T47D (cell line): ENCODE data around the gene APAF1.
A peak's percentile ranks its signal among the peaks of the same experiment; 100 is the strongest.
"Not testable (repeated sequence)": the region's sequence is repeated elsewhere in the genome, so short reads cannot be mapped to it uniquely, and the experiment has no call there.

Experiments
- DNase-seq, 2 experiments: peaks; one replicate each; pipeline versions ENCODE4 v3.0.0 to v3.0.0-alpha.2; 2011 to 2012; ENCODE audit warnings: low read depth in 1 of 2, low spot score in 1 of 2
- JUND ChIP-seq: IDR thresholded peaks from 2 replicates; pipeline ENCODE4 v1.6.1; 2012; ENCODE audit warnings: low read depth
- in situ Hi-C: cut with HindIII; loops from 2 replicates; pipeline ENCODE4 v1.10.0; 2016; ENCODE audit warnings: low sequenced_read_pairs, low pct_unique_long_range_greater_than_20kb

APAF1 gene

DNA sequence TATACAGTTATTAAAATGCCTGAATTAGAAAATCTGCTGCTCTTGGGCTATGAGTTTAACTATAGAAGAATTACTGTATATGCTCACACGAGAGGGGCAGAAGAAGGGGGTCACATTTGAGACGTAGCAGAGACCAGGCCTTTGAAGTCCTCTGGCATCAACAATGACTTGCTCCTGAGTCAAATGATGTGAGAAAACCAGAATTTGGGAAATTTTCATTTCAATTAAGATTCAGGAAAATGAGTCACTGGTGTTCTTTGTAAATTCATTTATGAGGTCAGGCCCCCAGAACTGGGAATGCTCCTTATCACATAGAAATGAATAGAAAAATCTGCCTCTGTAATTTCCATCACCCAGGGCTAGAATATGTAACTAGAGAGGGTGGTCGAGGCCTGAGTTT is 92.9 kb downstream of the APAF1 start:
- in situ Hi-C loops, result no loop called here

DNA sequence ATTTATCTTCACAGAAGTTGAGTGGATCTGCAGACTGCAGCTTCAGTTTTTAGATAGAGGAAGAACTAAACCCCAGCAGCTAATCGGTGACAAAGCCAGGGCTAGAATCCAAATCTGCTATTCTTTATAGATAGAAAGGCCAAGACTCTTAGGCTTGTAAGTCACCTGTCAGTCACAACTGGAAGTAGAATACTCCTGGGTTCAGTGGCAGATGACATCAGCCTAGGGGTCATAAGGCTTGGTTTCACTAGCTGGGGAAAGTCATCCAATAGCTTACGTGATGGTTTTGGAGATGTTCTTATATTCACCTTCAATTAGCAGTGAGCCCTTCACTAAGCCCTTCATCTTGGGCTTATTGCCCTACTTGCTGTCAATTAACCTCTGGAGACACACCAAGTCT is 93.4 kb downstream of the APAF1 start:
- in situ Hi-C loops, result no loop called here
- TF ChIP-seq JUND, result no peak

More for the DNA sequence above, 92.9 kb downstream of the APAF1 start:
- TF ChIP-seq JUND, result no peak
- DNase-seq, result no peak

DNA sequence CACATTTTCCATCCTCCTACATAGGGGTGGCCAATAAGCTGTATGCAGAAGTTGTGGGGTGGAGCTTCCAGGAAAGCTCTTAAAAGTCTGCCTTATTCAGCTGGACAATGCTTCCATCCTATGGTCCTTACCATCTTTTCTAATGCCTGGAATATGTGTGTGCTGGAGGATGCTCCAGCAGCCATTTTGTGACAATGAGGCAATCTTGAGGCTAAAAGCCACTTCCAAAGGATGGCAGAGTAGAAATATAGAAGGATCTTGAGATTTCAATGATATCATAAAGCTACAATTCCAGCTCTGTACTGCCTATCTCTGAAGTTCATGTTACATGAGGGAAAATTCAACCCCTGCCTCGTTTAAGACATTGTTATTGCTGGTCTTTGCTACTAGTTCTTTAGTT is 95.7 kb downstream of the APAF1 start:
- no peak for TF ChIP-seq JUND
- DNase-seq, result no peak
- in situ Hi-C loops, result no loop called here

More for the DNA sequence above, 93.4 kb downstream of the APAF1 start:
- DNase-seq, result no peak

DNA sequence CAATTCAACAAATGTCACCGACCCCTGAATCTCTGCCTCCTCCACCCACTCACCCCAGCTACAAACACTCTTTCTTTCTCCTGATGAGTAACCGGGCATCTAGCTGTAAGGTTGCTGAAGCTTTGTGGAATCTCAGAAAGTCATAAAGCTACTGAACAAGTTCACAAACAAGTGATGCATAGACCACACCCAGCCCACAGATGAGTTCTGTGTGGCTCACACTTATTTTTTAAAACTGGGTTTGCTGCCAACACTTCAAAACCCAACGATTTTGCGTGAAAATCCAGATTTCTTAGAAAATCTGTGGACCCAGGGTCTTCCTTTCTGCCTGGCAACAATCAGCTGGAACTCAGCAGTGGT is 96.1 kb downstream of the APAF1 start:
- TF ChIP-seq JUND, result no peak
- DNase-seq, result no peak
- in situ Hi-C loops, result no loop called here

DNA sequence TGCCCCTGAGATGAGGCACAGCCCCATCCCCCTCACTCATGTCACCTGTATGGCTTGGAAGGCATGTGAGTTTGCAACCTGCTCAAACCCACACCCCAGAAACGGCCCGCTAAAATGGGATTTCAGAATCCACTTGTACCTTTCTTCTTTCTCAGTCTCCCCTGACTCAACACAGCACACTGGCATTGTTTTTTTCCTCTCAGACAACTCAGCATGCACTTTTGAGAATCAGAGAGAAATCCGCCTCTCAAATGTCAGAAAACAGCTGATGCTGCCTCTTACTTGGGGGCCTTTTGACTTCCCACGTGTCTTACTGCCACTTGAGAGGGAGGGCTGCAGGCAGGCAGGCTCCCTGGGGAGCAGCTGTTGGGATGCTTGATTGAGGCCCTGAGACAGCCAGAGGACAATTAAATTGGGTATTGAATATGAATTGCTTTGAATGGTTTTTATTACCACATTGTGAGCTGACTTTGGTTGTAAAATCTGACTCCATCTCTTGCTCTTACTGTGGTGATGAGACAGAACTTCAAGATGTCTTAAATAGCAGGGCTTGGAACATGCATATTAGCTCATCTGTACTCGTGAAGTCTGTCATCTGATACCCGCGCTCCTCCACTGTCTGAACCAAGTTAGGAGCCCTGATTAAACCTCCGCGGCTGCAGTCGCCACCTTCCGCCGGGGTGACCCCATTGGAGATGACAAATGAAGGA is 96.6 kb downstream of the APAF1 start:
- no peak for DNase-seq
- TF ChIP-seq JUND, result no peak

DNA sequence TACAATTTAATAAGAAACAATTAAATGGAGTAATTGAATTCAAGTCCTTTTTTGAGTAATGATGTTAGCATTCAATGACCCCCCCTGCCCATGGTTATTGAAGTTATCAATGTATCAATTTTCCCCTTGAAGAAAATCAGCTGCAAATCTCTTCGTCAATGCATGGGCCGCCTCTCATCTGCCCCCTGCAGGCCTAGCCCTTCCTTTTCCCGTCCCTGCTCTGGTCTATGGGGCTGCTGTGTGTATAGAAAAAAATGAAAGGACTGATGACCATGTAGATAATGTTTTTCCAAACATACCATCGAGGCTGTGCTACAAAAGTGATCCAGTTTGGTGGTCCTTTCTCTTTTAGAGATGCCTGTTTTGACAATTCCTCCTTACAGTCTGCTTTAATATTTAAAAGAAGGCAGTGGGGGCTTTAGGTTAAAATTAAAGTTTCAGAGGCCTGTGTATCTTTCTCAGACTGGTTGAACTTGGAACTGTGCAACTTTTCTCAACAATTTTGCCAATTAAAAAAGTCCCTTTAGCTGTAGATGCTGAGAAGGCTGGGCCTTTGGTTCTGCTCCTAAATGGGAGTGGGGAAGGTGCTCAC is 98.4 kb downstream of the APAF1 start:
- DNase-seq, result peak in 1 of 2 experiments; percentile 42
- in situ Hi-C loops, result no loop called here
- no peak for TF ChIP-seq JUND

More for the DNA sequence above, 96.6 kb downstream of the APAF1 start:
- in situ Hi-C loops, result no loop called here

DNA sequence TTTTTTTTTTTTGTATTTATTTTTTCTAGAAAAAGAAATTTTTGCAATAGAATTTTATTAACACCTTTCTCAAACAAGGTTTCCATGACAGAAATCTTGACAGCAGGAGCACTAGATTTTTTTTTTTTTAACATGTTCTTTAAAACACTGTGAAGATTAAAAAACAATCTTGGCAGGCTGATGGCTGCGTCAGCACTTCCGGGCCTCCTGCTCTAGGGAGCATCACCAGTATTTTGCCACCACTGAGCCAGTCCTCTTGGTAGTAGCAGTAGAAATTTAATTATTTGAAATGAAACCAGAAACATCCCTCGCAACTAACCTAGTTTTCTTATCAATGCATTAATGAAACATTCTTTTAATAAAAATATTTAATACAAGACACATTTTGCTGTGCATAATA is 99.6 kb downstream of the APAF1 start:
- in situ Hi-C loops, result no loop called here
- no peak for DNase-seq
- TF ChIP-seq JUND, result no peak

DNA sequence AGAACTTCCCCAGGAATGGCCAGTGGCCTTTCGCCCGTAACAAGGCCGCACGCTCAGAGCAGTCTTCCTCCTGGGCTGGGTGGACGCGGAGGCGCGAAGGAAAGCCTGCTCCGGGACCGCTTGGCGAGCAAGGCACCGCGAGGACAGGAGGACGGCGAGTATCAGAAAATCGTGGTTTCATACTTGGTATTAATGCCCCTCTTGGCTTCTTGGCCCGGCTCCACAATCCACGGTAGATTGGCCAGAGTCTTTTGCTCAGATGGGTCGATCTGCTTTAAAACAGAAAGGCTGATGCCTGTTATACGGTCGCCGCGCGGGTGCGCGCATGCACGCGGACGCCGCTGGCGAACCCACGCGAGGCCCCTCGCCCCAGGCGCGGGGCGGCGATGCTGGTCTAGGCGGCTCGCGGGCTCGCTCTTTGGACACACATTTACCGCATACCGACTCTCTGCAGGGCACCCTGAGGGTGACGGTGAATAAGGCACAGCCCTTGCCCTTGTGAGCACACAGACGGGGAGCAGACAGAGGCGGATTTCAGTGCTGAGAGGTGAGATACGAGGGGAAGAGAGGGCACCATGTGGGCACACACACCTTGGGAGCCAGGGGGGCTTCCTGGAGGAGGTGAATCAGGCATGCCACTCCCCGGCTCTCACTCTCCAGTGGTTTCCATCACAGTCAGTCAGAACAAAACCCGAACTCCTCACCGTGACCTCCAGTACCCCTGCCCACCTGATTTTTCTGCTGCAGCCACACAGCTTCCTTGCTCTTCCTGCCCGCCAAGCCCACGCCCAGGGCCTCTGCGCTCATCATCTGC is 100.7 kb downstream of the APAF1 start:
- DNase-seq, result no peak
- TF ChIP-seq JUND, result no peak
- in situ Hi-C loops, result no loop called here

DNA sequence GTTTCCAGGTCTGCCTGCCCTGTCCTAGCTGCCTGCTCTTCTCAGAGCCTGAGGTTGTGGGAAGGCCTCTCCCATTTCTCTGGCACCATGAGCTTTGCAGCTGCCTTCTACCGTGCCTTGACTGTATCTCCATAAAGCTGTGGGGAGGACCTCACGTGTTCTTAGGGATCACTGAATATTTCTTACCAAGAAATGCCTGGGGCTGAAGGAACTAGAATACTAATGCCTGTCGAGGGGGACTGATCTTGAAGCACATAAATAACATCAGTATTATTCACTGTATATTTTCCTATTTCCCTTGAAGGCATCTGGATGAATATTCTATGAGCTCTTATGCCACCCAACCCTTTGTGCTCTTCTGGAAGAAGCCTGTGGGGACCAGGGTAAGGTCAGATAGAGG is 103.4 kb downstream of the APAF1 start:
- in situ Hi-C loops, result no loop called here
- no peak for DNase-seq
- TF ChIP-seq JUND, result no peak

DNA sequence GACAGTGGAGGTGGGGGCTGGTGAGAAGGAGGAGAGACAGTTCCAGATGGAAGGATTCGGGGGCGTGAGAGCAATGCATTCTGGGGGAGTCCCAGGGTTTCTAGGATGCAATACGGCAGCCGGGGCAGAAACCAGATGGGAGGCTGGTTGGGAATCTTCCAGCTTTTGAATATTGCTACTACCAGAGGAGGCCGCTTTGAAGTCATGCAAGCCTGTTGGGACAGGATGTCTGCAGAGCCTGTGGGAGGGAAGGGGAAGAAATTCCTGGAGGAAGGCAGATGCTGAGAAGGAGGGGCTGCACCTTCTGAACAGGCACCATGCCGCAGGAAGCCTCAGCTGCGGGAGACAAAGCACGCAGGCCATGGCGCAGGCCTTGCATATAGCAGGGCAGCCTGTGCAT is 105.4 kb downstream of the APAF1 start:
- no peak for TF ChIP-seq JUND
- no peak for DNase-seq

DNA sequence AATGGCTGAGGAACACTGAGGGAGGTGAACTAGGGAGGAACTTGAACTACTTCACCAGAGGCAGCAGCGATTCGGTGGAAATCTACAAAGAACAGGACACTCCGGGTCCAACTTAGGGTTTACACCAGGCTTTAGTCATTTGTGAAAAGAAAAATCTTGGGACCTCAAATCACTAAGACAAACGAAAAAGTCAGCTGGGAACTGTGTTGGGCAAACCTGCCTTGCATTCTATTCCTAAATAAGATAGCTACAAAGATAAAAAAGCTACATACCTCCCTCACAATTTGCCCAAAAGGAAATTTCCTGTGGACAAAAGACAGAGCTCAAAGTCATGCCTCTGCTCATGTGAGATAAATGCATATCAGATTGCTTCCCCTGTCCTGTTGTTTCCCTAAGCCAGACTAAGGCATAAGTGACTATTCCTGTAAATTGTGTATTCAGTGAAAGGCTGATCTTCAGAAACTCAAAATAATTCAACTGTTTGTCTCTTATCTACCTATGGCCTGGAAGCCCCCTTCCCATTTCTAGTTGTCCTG is 106.6 kb downstream of the APAF1 start:
- TF ChIP-seq JUND, result no peak
- in situ Hi-C loops, result no loop called here
- no peak for DNase-seq

More for the DNA sequence above, 105.4 kb downstream of the APAF1 start:
- in situ Hi-C loops, result no loop called here

DNA sequence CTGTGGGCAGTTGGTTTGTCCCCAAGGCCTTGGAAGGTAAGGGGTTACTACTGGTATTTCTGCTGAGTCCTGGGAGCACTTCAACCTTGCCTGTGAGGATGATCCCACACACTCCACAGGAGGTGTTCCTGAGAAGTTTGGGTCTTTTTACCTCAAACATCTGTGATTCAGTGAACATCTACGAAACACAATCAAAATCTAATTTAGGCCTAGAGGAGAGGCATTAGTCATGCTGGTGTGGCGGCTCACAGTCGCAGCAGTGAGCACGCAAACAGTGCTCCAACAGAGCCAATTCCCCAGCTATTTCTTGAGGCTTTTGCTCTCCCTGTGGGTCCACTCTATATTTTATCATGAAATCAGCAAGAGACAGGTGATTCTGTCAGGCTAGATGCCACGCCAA is 107.6 kb downstream of the APAF1 start:
- no peak for TF ChIP-seq JUND
- DNase-seq, result no peak
- in situ Hi-C loops, result no loop called here

DNA sequence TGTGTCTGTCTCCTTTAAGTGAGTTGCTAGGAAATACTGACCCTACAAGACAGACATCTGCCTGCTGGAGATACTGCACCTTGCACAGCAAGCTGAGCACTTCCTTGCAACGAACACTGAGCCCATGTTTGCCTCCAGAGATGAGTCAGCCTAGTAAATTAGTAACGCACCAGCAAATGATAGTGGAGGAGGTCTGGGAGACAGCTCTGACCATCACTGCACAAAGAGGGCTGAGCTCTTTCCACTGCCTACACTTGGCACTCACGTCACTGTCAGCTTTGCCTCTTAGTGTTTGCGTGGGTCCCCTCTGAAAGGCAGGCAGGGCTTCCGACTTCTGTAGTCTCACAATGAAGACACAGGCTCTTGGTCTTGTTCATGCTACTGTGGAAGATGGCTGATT is 109.0 kb downstream of the APAF1 start:
- no peak for DNase-seq
- in situ Hi-C loops, result no loop called here
- TF ChIP-seq JUND, result no peak

DNA sequence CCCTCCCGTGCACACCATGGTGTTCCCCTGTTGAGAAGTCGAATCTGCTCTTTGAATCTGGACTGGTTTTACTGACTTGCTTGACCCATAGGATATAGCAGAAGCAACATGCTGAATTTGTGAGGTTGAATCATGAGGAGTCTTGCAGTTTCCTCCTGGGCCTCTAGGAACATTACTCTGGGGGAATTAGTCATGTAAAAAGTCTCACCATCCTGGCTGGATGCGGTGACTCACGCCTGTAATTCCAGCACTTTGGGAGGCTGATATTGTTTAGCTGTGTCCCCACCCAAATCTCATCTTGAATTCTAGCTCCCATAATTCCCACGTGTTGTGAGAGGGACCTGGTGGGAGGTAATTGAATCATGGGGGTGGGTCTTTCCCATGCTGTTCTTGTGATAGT is 110.8 kb downstream of the APAF1 start:
- in situ Hi-C loops, DNase-seq: not testable (repeated sequence)
